ENCODE data around the gene LTV1. TPM values are rescaled to one million over a fixed set of nuclear protein-coding genes. Genes with fewer than 3 reads are reported as not detected.
"Not testable (repeated sequence)": the region's sequence is repeated elsewhere in the genome, so short reads cannot be mapped to it uniquely, and the experiment has no call there.

LTV1 gene
- total and polyA plus RNA-seq, 4 donors, result 14.0 to 25.5 (median 21.8) TPM

- Histone ChIP-seq H3K27ac (ENCODE audit: low read depth, low read length) (no peak overlapping the region), H3K4me1 (ENCODE audit: control insufficient read depth, insufficient read depth, low read length) (no peaks in the 10 kb centered on the region), H3K4me3 (ENCODE audit: low read depth, low read length) (no peak overlapping the region), H3K9me3 (ENCODE audit: control insufficient read depth, insufficient read depth, low read length) (no peaks in the 10 kb centered on the region), H3K36me3 (ENCODE audit: control insufficient read depth, insufficient read depth, low read length) (peaks cover 33% of the 10 kb centered on the region), H3K27me3 (ENCODE audit: control insufficient read depth, insufficient read depth, low read length) (no peaks in the 10 kb centered on the region)
- DNase-seq (ENCODE audit: low read depth in 4 of 6, low spot score in 6 of 6), result no peak
- WGBS (ENCODE audit: insufficient coverage), result 100% methylated on average over 1 of the region's 3 CpGs
Observed at GRCh38 chr6:143859891-143860660, 16.9 kb downstream of the LTV1 start.

GRCh38 chr6:143863771-143864170 lies 20.6 kb downstream of the LTV1 start:
- H3K4me1 ChIP-seq (ENCODE audit: control insufficient read depth, insufficient read depth, low read length), result no peaks in the 10 kb centered on the region
- no peak overlapping the region for H3K4me3 ChIP-seq (ENCODE audit: low read depth, low read length)
- H3K36me3 ChIP-seq (ENCODE audit: control insufficient read depth, insufficient read depth, low read length), result peaks cover 18% of the 10 kb centered on the region
- H3K27ac ChIP-seq (ENCODE audit: low read depth, low read length), result no peak overlapping the region
- H3K9me3 ChIP-seq (ENCODE audit: control insufficient read depth, insufficient read depth, low read length), result no peaks in the 10 kb centered on the region
- WGBS (ENCODE audit: insufficient coverage), result no CpG with 5 or more reads among the region's 2 CpGs
- no peaks in the 10 kb centered on the region for H3K27me3 ChIP-seq (ENCODE audit: control insufficient read depth, insufficient read depth, low read length)
- DNase-seq (ENCODE audit: low read depth in 4 of 6, low spot score in 6 of 6), result no peak

- DNase-seq (ENCODE audit: low read depth in 4 of 6, low spot score in 6 of 6), result no peak
- no peak within 1 kb of the TSS for H3K27ac ChIP-seq (ENCODE audit: low read depth, low read length)
- H3K4me1 ChIP-seq (ENCODE audit: control insufficient read depth, insufficient read depth, low read length), result no peaks in the 10 kb centered on the region
- no peaks in the 10 kb centered on the region for H3K9me3 ChIP-seq (ENCODE audit: control insufficient read depth, insufficient read depth, low read length)
- H3K4me3 ChIP-seq (ENCODE audit: low read depth, low read length), result no peak within 1 kb of the TSS
- peaks cover 18% of the 10 kb centered on the region for H3K36me3 ChIP-seq (ENCODE audit: control insufficient read depth, insufficient read depth, low read length)
- no CpG with 5 or more reads among the region's 1 CpG for WGBS (ENCODE audit: insufficient coverage)
- H3K27me3 ChIP-seq (ENCODE audit: control insufficient read depth, insufficient read depth, low read length), result no peaks in the 10 kb centered on the region
Observed at GRCh38 chr6:143864234-143864633, 21.1 kb downstream of the LTV1 start, which contains the start of gene ZC2HC1B. TSS of gene ZC2HC1B (plus strand) at chr6:143864474. CDS start at chr6:143864540, 66 bp downstream.

- H3K4me1 ChIP-seq (ENCODE audit: control insufficient read depth, insufficient read depth, low read length), result no peaks in the 10 kb centered on the region
- no peak for DNase-seq (ENCODE audit: low read depth in 4 of 6, low spot score in 6 of 6)
- peaks cover 7% of the 10 kb centered on the region for H3K36me3 ChIP-seq (ENCODE audit: control insufficient read depth, insufficient read depth, low read length)
- no peaks in the 10 kb centered on the region for H3K27me3 ChIP-seq (ENCODE audit: control insufficient read depth, insufficient read depth, low read length)
- H3K27ac ChIP-seq (ENCODE audit: low read depth, low read length), result no peak overlapping the region
- H3K4me3 ChIP-seq (ENCODE audit: low read depth, low read length), result no peak overlapping the region
- H3K9me3 ChIP-seq (ENCODE audit: control insufficient read depth, insufficient read depth, low read length), result no peaks in the 10 kb centered on the region
Observed at GRCh38 chr6:143867236-143867635, 24.1 kb downstream of the LTV1 start.

GRCh38 chr6:143868808-143869207 lies 25.7 kb downstream of the LTV1 start:
- DNase-seq (ENCODE audit: low read depth in 4 of 6, low spot score in 6 of 6); H3K36me3 ChIP-seq (ENCODE audit: control insufficient read depth, insufficient read depth, low read length); H3K4me3 ChIP-seq (ENCODE audit: low read depth, low read length); H3K27me3 ChIP-seq (ENCODE audit: control insufficient read depth, insufficient read depth, low read length); H3K4me1 ChIP-seq (ENCODE audit: control insufficient read depth, insufficient read depth, low read length); H3K27ac ChIP-seq (ENCODE audit: low read depth, low read length); H3K9me3 ChIP-seq (ENCODE audit: control insufficient read depth, insufficient read depth, low read length): not testable (repeated sequence)
- 80% methylated on average over 1 of the region's 3 CpGs for WGBS (ENCODE audit: insufficient coverage)

- H3K27me3 ChIP-seq (ENCODE audit: control insufficient read depth, insufficient read depth, low read length); DNase-seq (ENCODE audit: low read depth in 4 of 6, low spot score in 6 of 6); H3K27ac ChIP-seq (ENCODE audit: low read depth, low read length); H3K36me3 ChIP-seq (ENCODE audit: control insufficient read depth, insufficient read depth, low read length); H3K4me1 ChIP-seq (ENCODE audit: control insufficient read depth, insufficient read depth, low read length); H3K4me3 ChIP-seq (ENCODE audit: low read depth, low read length); H3K9me3 ChIP-seq (ENCODE audit: control insufficient read depth, insufficient read depth, low read length): not testable (repeated sequence)
- no CpG with 5 or more reads among the region's 1 CpG for WGBS (ENCODE audit: insufficient coverage)
Observed at GRCh38 chr6:143871202-143871730, 28.1 kb downstream of the LTV1 start.

GRCh38 chr6:143872201-143872600 lies 29.1 kb downstream of the LTV1 start:
- WGBS (ENCODE audit: insufficient coverage), result no CpG with 5 or more reads among the region's 2 CpGs
- no peak overlapping the region for H3K27ac ChIP-seq (ENCODE audit: low read depth, low read length)

GRCh38 chr6:143873600-143873999 lies 30.5 kb downstream of the LTV1 start:
- not testable (repeated sequence) for H3K4me3 ChIP-seq (ENCODE audit: low read depth, low read length); H3K9me3 ChIP-seq (ENCODE audit: control insufficient read depth, insufficient read depth, low read length); DNase-seq (ENCODE audit: low read depth in 4 of 6, low spot score in 6 of 6); H3K36me3 ChIP-seq (ENCODE audit: control insufficient read depth, insufficient read depth, low read length); H3K27ac ChIP-seq (ENCODE audit: low read depth, low read length); H3K27me3 ChIP-seq (ENCODE audit: control insufficient read depth, insufficient read depth, low read length); H3K4me1 ChIP-seq (ENCODE audit: control insufficient read depth, insufficient read depth, low read length)
- WGBS (ENCODE audit: insufficient coverage), result 96% methylated on average over 2 of the region's 4 CpGs

More at GRCh38 chr6:143872201-143872600, 29.1 kb downstream of the LTV1 start:
- H3K4me3 ChIP-seq (ENCODE audit: low read depth, low read length), result no peak overlapping the region
- H3K27me3 ChIP-seq (ENCODE audit: control insufficient read depth, insufficient read depth, low read length), result no peaks in the 10 kb centered on the region
- no peaks in the 10 kb centered on the region for H3K4me1 ChIP-seq (ENCODE audit: control insufficient read depth, insufficient read depth, low read length)
- H3K36me3 ChIP-seq (ENCODE audit: control insufficient read depth, insufficient read depth, low read length), result no peaks in the 10 kb centered on the region
- no peak for DNase-seq (ENCODE audit: low read depth in 4 of 6, low spot score in 6 of 6)
- peaks cover 2% of the 10 kb centered on the region for H3K9me3 ChIP-seq (ENCODE audit: control insufficient read depth, insufficient read depth, low read length)

GRCh38 chr6:143874503-143874902 lies 31.4 kb downstream of the LTV1 start:
- H3K36me3 ChIP-seq (ENCODE audit: control insufficient read depth, insufficient read depth, low read length); H3K4me1 ChIP-seq (ENCODE audit: control insufficient read depth, insufficient read depth, low read length); H3K27me3 ChIP-seq (ENCODE audit: control insufficient read depth, insufficient read depth, low read length); DNase-seq (ENCODE audit: low read depth in 4 of 6, low spot score in 6 of 6); H3K27ac ChIP-seq (ENCODE audit: low read depth, low read length); H3K9me3 ChIP-seq (ENCODE audit: control insufficient read depth, insufficient read depth, low read length); H3K4me3 ChIP-seq (ENCODE audit: low read depth, low read length): not testable (repeated sequence)

GRCh38 chr6:143877584-143878271 lies 34.6 kb downstream of the LTV1 start:
- no peak for DNase-seq (ENCODE audit: low read depth in 4 of 6, low spot score in 6 of 6)
- H3K9me3 ChIP-seq (ENCODE audit: control insufficient read depth, insufficient read depth, low read length), result peaks cover 5% of the 10 kb centered on the region
- WGBS (ENCODE audit: insufficient coverage), result no CpG with 5 or more reads among the region's 1 CpG
- H3K4me3 ChIP-seq (ENCODE audit: low read depth, low read length), result no peak overlapping the region
- H3K36me3 ChIP-seq (ENCODE audit: control insufficient read depth, insufficient read depth, low read length), result no peaks in the 10 kb centered on the region
- H3K27me3 ChIP-seq (ENCODE audit: control insufficient read depth, insufficient read depth, low read length), result no peaks in the 10 kb centered on the region
- no peaks in the 10 kb centered on the region for H3K4me1 ChIP-seq (ENCODE audit: control insufficient read depth, insufficient read depth, low read length)
- H3K27ac ChIP-seq (ENCODE audit: low read depth, low read length), result no peak overlapping the region
